HG03442 (cell line): ENCODE measurements around the gene PLEKHM2.

Experiments used
- ATAC-seq: cut with Tn5 transposase; IDR thresholded peaks from one replicate; pipeline ENCODE4 v1.9.1; 2021; ENCODE audit warnings: mild to moderate bottlenecking, moderate library complexity; ENCODE audit not compliant: unreplicated experiment

PLEKHM2 gene

DNA sequence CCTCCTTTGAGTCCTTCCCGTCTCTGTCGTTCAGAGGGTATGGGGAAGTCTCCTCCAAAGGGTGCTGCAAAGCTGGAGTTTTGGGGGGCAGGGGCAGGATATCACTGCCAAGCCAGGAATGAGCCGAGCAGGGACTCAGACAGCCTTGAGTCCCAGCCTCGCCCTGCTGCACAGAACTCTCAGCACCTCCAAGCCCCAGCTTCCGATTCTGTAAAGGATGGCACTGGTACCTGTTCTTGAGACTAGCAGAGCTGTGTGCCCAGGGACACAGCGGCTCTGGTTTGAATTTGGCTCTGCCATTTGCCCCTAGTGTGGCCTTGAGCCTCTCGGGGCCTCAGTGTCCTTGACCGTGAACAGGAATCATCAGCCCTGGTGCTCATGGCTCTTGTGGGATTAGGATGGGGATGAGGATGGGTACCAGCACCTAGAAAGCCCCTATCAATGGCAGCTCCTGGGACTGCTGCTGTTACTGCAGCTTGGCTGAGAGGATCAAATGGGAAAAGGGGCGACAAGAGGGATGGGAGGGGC lies 73.0 kb downstream of the PLEKHM2 start:
- no peak for ATAC-seq

DNA sequence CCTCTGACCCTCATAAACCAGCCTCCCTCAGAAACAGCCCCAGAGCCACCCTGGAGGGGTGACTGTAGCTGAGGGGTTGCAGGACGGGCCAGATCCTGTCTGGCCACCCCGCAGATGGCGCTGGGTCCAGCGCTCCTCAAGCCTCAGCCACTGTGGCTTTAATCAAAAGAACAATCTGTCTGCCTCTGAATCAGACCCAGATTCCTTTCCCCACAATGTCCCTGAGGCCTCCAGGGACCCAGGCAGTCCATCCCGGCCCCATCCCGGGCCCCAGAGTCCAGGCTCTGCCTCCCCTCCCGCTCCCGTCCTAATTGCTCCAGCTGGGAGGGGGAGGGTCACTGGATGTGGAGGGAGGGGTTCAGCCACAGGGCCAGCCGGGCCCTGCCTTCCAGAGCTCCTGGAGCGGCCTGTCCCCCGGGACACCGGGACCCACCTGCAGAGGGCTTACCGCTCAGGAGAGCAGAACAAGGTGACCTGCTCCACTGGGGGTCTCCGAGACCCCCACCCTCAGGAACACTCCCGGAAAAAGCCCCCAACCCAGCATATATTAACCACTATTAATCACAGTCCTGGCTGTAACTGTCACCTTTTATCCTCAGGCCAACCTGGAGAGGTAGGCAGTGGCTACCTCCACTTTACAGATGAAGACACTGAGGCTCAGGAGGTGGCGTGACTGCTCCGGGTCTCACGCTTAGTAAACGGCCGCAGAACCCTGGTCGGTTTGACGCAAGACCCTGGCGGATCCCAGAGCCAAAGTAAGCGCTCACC lies 73.6 kb downstream of the PLEKHM2 start:
- ATAC-seq, result no peak

- ATAC-seq, result no peak
These were observed 74.3 kb downstream of the PLEKHM2 start, which contains the start of gene FBLIM1 for GRCh38 chr1:15758343-15758931. TSS of gene FBLIM1 (plus strand) at chr1:15758795. CDS start at chr1:15764984, 6,189 bp downstream.

GRCh38 chr1:15758953-15759661 lies 75.0 kb downstream of the PLEKHM2 start:
- ATAC-seq, result no peak

GRCh38 chr1:15760520-15761211 lies 76.5 kb downstream of the PLEKHM2 start:
- no peak for ATAC-seq

DNA sequence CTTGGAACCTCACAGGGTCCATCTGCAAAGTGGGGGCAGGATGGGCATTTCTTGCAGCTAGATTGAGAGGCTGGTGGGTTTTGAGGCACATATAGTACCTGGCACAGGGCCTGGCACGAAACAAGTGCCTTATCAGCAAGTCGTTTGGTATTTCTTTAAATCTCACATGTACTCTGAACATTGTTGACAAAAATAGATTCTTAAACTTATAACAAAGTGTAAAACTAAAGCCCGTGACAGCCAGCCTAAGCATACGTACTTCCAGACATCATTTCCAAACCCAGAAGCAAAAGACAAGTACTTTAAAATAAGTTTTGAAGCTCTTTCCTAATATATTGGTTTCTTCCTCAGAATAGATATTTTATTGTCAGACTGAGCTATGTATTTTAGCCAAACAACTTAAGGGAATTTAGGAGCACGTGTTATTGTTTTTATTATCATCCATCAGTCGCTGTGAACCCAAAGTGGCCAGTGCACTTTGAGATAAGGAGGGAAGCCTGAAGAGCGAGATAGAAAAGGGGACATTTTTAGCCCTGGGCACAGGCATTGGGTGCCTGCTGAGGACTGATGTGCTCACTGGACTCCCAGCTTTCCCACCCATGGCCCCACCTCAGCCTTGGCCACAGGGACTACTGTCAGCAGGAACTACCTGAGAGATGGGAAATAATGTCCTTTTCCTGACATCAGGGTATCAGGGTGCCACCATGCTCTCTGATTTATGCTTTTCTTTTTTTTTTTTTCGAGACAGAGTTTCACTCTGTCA lies 77.4 kb downstream of the PLEKHM2 start:
- no peak for ATAC-seq

DNA sequence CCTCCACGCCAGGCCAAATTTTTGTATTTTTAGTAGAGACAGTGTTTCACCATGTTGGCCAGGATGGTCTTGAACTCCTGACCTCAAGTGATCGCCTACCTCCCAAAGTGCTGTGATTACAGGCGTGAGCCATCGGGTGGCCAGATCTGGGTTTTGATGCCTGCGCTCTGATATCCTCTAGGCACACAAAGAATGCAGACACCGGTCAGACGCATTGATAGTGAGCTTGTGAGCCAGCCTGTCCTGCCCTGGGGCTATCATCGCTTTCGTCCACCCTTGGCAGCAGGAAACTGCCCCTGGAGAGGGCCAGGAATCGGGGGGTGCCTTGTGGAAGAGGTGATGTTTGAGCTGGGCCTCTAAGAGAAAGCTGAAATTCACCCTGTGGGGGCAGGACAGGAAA lies 78.4 kb downstream of the PLEKHM2 start:
- no peak for ATAC-seq

GRCh38 chr1:15764269-15764764 lies 80.2 kb downstream of the PLEKHM2 start:
- no peak for ATAC-seq

- no peak for ATAC-seq
These were observed 80.8 kb downstream of the PLEKHM2 start for GRCh38 chr1:15764890-15765289.

GRCh38 chr1:15765495-15766194 lies 81.5 kb downstream of the PLEKHM2 start:
- no peak for ATAC-seq

DNA sequence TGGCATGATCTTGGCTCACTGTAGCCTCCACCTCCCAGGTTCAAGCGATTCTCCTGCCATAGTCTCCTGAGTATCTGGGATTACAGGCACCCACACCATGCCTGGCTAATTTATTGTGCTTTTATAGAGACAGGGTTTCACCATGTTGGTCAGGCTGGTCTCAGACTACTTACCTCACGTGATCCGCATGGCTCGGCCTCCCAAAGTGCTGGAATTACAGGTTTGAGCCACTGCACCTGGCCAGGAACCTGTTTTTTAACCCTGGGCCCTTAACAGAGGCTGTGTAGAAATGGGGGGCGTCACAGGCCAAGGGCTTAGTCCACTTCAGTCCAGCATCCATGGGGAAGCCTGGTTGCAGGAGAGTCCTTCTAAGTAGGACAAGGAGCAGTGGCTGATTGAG lies 83.8 kb downstream of the PLEKHM2 start:
- no peak for ATAC-seq

DNA sequence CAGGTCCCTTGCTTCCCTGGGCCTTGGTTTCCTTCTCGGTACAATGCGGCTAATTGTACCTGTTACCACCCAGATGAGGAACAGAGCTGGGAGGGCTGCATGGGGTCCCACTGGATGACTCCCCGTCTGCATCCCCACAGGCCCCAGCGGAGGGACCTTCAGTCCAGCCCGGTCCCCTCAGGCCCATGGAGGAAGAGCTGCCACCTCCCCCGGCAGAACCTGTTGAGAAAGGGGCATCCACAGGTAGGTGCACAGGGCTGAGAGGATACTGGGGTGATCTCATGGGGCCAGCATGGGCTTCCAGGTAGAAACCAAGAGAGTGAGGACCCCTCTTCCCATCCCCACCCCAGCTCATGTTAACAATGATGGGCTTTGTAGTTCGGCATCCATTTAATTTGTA lies 84.3 kb downstream of the PLEKHM2 start:
- no peak for ATAC-seq

GRCh38 chr1:15770313-15770962 lies 86.3 kb downstream of the PLEKHM2 start:
- ATAC-seq, result no peak

- ATAC-seq, result no peak
These were observed 87.9 kb downstream of the PLEKHM2 start for GRCh38 chr1:15771836-15772515.

DNA sequence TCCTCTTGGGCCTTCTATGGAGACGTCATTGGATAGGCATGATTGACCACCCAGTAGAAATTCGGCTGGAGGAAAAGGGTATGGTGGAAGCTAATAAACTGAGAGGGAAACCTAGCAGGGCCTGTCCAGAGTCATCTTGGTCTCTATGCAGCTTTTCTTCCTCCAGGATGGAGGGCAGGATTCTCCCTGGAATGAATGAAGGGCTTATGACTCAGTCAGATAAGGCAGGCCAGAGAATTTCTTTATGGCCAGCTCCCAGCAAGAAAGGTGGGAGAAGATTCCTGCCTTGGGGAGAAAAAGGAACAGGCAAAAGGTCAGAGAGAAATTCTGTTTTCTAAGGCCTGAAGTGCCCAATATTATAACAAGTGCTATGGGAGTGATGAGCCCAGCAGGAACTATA lies 91.6 kb downstream of the PLEKHM2 start:
- ATAC-seq, result no peak

DNA sequence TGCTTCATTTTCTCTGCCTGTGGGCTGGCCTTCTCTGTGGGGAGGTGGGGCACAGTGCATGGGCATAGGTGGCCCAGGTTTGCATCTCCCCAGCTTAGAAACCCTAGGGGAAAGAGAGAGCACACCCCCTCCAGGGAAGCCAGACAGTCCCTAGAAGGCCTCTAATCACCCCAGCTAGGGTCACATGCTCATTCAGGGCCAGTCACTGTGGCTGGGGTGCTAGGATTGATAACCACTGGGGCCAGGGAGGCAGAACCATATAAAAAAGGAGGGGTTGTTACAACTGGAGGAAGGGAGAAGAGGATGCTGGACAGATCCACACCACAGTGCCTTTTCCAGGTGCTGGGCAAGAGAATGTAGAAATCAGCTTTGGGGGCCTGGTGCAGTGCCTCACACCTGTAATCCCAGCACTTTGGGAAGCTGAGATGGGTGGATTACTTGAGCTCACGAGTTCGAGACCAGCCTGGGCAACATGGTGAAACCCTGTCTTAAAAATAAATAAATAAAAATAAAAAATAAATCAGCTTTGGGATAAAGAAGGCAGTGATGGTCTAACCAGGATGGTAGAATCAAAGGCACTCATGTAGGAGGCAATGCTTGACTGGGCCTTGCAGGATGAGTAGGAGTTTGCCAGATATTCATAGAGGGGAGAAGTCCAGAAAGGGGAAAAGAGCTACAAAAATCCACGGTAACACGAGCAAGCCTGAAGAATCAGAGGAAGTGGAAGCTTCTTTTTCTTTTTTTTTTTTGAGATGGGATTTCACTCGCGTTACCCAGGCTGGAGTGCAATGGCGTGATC lies 94.0 kb downstream of the PLEKHM2 start:
- no peak for ATAC-seq
